Natural killer cell (primary cell): ENCODE measurements around the gene KCNH1. TPM values are rescaled to one million over a fixed set of nuclear protein-coding genes. Genes with fewer than 3 reads are reported as not detected.

Source experiments
- ATAC-seq, 3 donors: fragments of 150-1000 bp in 2 of 3; fragments of 200-7000 bp in 1 of 3; cut with Tn5 transposase; 1 replicate in 1 of 3; 2 replicates in 2 of 3; pipeline ENCODE4 v1.10.0; 2021; ENCODE audit warnings: mild to moderate bottlenecking in 2 of 3, moderate library complexity in 2 of 3
- DNase-seq, 2 donors: peaks; one replicate each; pipeline versions ENCODE4 v3.0.0 to v3.0.0-alpha.2; 2013 to 2021; ENCODE audit warnings: mixed read lengths in 1 of 2
- H3K27ac ChIP-seq: one replicate; pipeline ENCODE4 v1.5.1; 2013; ENCODE audit warnings: mild to moderate bottlenecking, low read length
- H3K27me3 ChIP-seq: one replicate; pipeline ENCODE4 v1.6.1; 2013; ENCODE audit warnings: low read length; ENCODE audit not compliant: control insufficient read depth, insufficient read depth
- H3K36me3 ChIP-seq: one replicate; pipeline ENCODE4 v1.6.1; 2013; ENCODE audit warnings: low read length; ENCODE audit not compliant: control insufficient read depth, insufficient read depth
- H3K4me1 ChIP-seq: one replicate; pipeline ENCODE4 v1.6.1; 2013; ENCODE audit warnings: low read length; ENCODE audit not compliant: control insufficient read depth, insufficient read depth
- H3K4me3 ChIP-seq: one replicate; pipeline ENCODE4 v1.5.1; 2013; ENCODE audit warnings: low read length
- H3K9me3 ChIP-seq: one replicate; pipeline ENCODE4 v1.6.1; 2013; ENCODE audit warnings: low read length; ENCODE audit not compliant: control insufficient read depth, insufficient read depth
- H3K27ac Mint-ChIP-seq, 2 donors: one replicate each; pipeline ENCODE4 v1.8.0; 2022; ENCODE audit warnings: mild to moderate bottlenecking in 2 of 2, mixed read lengths in 2 of 2, moderate library complexity in 1 of 2
- H3K27me3 Mint-ChIP-seq, 2 donors: one replicate each; pipeline ENCODE4 v1.8.0; 2022; ENCODE audit warnings: low read depth in 2 of 2, mixed read lengths in 2 of 2
- H3K36me3 Mint-ChIP-seq: one replicate; pipeline ENCODE4 v1.8.0; 2022; ENCODE audit warnings: mixed read lengths
- H3K4me1 Mint-ChIP-seq, 2 donors: one replicate each; pipeline ENCODE4 v1.8.0; 2022; ENCODE audit warnings: mixed read lengths in 2 of 2
- H3K4me3 Mint-ChIP-seq: one replicate; pipeline ENCODE4 v1.8.0; 2022; ENCODE audit warnings: mild to moderate bottlenecking, moderate library complexity, mixed read lengths
- H3K9me3 Mint-ChIP-seq, 2 donors: one replicate each; pipeline ENCODE4 v1.8.0; 2022; ENCODE audit warnings: mixed read lengths in 2 of 2
- CTCF ChIP-seq: fragments of 200-600 bp; IDR thresholded peaks from one replicate; pipeline ENCODE4 v1.8.0; 2022; ENCODE audit warnings: antibody characterized with exemption
- WGBS: methylation state at CpG from one replicate; pipeline ENCODE4 v1.1.7; 2013; ENCODE audit warnings: missing lambda C conversion rate; ENCODE audit not compliant: insufficient coverage; 5-methylcytosine and 5-hydroxymethylcytosine counted together
- intact Hi-C: fragments of 100-400 bp; cut with micrococcal nuclease; formaldehyde crosslinking; loops from one replicate; pipeline ENCODE4 v1.14.2; 2022
- total RNA-seq, 4 donors: library from RNA; stranded (reverse); fragments of 120-200 nt in 1 of 4; gene quantifications; one replicate each; pipeline versions ENCODE4 v1.2.3 to v1.2.4, GENCODE V29; 2013 to 2022

KCNH1 gene
- total RNA-seq, 3 donors from 2014 or later (not counting 1 experiment from before 2014, with no cell fraction given): not detected

- H3K4me1 ChIP-seq: no peaks in the 10 kb centered on the region
- H3K27me3 ChIP-seq: no peaks in the 10 kb centered on the region
- Mint-ChIP-seq H3K27me3 (peaks cover 0 to 2% of the 10 kb centered on the region in 2 donors), H3K36me3 (no peaks in the 10 kb centered on the region), H3K4me3 (no peak overlapping the region), H3K27ac (no peak overlapping the region), H3K9me3 (peaks cover 4% of the 10 kb centered on the region in 2 donors), H3K4me1 (no peaks in the 10 kb centered on the region)
- H3K36me3 ChIP-seq: no peaks in the 10 kb centered on the region
- ATAC-seq (no peak), DNase-seq (no peak)
- intact Hi-C loops: no loop called here
- 90% methylated on average over 6 of the region's 6 CpGs for WGBS
- no peaks in the 10 kb centered on the region for H3K9me3 ChIP-seq
- TF ChIP-seq CTCF: no peak
- H3K27ac ChIP-seq: no peak overlapping the region
- no peak overlapping the region for H3K4me3 ChIP-seq
These were observed 476.1 kb downstream of the KCNH1 start for GRCh38 chr1:210657806-210658205.

- ATAC-seq (no peak), DNase-seq (no peak)
- H3K9me3 ChIP-seq: no peaks in the 10 kb centered on the region
- no peak overlapping the region for H3K4me3 ChIP-seq
- no peaks in the 10 kb centered on the region for H3K27me3 ChIP-seq
- H3K27ac Mint-ChIP-seq: no peak overlapping the region
- no peaks in the 10 kb centered on the region for H3K36me3 Mint-ChIP-seq
- no peak overlapping the region for H3K4me3 Mint-ChIP-seq
- 86% methylated on average over 7 of the region's 7 CpGs for WGBS
- peaks cover 0 to 5% of the 10 kb centered on the region in 2 donors for H3K27me3 Mint-ChIP-seq
- peaks cover 4% of the 10 kb centered on the region in 2 donors for H3K9me3 Mint-ChIP-seq
- no peaks in the 10 kb centered on the region for H3K4me1 Mint-ChIP-seq
- TF ChIP-seq CTCF: no peak
- no peaks in the 10 kb centered on the region for H3K4me1 ChIP-seq
- intact Hi-C loops: no loop called here
- no peak overlapping the region for H3K27ac ChIP-seq
- H3K36me3 ChIP-seq: no peaks in the 10 kb centered on the region
These were observed 478.4 kb downstream of the KCNH1 start for GRCh38 chr1:210655511-210655910.

- 92% methylated on average over 7 of the region's 7 CpGs for WGBS
These were observed 479.6 kb downstream of the KCNH1 start for GRCh38 chr1:210654176-210654981.

More at GRCh38 chr1:210654176-210654981, 479.6 kb downstream of the KCNH1 start:
- no peak overlapping the region for H3K4me3 Mint-ChIP-seq
- H3K27ac Mint-ChIP-seq: no peak overlapping the region
- intact Hi-C loops: no loop called here
- no peaks in the 10 kb centered on the region for H3K36me3 Mint-ChIP-seq
- no peaks in the 10 kb centered on the region for H3K4me1 ChIP-seq
- no peaks in the 10 kb centered on the region for H3K36me3 ChIP-seq
- no peaks in the 10 kb centered on the region for H3K4me1 Mint-ChIP-seq
- H3K9me3 Mint-ChIP-seq: peaks cover 4% of the 10 kb centered on the region in 2 donors
- no peaks in the 10 kb centered on the region for H3K9me3 ChIP-seq
- ATAC-seq (peak in 1 of 3 donors; percentile 46), DNase-seq (no peak)
- H3K4me3 ChIP-seq: no peak overlapping the region
- no peak for TF ChIP-seq CTCF
- H3K27me3 Mint-ChIP-seq: peaks cover 0 to 2% of the 10 kb centered on the region in 2 donors
- no peaks in the 10 kb centered on the region for H3K27me3 ChIP-seq
- H3K27ac ChIP-seq: no peak overlapping the region
